SW 1271 (cell line): ENCODE results near the gene TNIP2.
"Not testable (repeated sequence)": the region's sequence is repeated elsewhere in the genome, so short reads cannot be mapped to it uniquely, and the experiment has no call there.

Experiments
- DNase-seq, 2 experiments: peaks; one replicate each; lab custom pipeline; 2025; lab: John Stamatoyannopoulos, UW

Gene TNIP2

DNA sequence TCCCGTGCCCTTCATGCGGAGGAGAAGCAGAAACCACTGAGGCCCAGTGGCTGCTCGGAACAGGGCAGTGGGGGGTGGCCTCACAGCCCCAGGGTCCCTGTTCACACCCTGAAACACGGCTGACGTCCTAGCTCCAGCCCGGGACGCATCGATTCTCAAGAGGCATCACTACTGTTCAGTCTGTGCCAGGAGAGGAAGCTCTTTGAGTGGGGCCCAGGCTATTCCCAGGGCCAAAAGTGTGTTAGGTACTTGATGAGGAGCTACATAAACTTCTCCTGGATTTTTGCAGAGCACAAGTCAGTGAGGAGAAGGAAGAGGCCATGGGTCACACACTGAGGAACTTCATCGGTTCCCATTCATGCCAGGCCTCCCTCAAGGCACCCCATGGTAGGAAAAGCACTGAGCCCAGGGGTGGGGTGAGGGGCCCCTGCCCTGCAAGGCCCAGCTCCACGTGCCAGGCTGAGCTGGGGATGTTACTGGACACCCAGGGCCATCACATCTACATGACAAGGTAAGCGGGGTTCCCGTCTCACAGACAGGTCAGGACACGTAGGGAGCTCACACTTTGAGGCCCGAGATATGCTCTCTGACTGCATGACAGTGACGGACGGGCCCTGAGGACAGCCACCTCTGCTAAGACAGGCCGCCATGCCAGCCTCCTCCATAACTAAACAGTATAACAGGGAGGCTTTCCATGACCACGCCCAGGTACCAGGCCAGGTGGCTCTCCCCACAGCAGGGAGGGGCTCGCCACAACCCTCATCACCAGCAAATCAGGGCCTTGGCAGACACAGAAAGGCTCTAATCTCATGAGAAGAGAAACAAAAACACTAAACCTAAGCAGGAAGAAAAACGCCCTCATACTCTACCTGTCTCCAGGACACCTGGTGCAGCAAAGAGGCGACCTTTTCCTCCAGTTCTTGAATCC, 12.4 kb downstream of the TNIP2 start:
- DNase-seq, result no peak

DNA sequence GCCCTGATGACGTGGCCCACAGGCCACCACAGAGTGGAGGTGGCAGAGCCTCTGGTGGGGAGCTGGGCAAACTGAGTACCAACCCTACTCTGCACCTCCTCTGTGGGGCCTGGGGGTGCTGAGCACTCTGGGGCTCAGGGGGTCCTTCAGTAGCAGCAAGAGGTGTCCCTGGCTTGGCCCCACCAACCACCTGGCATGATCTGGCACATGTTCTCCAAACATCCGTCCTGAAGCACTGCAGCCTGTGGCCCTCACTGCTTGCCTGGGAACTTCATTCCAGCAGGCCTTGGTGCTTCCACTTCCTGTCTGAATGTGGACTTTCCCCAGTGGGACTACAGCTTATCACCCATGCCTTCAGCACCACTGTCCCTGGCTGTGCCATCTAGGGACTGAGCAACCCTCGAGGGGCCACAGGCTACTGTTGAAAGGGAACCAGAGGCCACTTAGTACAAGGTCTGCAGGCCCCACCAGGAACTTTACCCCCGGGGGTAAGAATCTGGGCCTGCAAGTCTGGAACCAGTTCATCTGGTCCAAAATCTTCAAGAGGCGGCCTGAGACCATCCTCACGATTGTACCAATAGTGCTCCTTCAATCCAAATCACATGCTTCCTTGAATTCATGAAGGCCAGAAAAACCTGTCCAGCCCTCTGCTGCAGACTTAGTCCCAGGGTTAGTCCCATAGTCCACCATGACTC, 13.2 kb downstream of the TNIP2 start:
- no peak for DNase-seq

DNA sequence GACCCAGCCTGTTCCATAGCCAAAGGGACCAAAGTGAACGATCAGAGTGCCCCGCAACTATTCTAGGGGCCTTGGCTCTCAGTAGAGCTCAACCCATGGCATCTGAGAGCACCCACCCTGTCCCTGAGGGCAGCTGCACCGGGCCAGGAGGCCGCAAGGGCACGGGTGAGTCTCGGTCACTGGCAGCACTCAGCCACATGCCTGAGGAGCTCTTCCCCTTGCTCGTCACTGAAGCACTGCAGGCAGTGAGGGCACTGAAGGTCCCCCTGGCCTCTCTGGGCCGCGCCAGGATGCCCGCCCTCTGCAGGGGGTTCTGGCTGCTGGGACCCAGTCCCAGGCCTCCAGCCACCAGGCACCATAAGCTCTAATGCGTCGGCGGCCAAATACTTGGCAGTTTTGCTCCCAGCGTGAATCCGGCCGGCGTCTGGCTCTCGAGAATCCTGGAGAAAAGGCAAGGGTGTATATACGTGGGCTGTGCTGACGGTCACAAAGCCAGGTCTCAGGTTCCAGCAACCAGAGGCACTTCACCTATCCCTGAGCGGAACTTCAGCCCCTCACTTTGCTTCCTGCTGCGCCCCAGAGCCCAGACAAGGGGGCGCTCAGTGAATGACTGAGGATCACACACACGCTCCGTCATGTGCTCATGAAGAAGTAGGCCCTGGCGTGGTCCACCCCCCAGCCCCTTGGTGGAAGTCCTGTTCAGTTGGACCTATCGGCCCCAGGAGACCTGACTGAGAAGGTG, 13.9 kb downstream of the TNIP2 start:
- no peak for DNase-seq

DNA sequence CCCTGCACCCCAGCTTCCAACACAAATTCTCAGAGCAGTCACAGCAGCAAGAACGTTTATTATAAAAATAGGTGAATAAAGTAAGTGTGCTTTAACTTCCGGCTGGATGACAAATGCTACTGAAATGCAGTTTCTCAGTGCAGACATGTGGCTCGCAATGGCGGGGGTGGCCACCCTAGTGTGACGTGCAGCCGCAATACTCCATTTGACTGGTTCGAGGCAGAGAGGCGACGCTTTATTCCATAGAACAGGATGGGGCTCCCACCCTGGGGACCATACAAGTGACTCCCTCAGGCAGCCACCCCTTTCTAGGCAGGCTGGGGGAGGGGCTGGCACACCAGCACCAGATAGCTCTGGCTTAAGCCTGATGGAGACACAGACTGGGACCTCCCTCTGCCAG, 14.5 kb downstream of the TNIP2 start:
- no peak for DNase-seq

DNA sequence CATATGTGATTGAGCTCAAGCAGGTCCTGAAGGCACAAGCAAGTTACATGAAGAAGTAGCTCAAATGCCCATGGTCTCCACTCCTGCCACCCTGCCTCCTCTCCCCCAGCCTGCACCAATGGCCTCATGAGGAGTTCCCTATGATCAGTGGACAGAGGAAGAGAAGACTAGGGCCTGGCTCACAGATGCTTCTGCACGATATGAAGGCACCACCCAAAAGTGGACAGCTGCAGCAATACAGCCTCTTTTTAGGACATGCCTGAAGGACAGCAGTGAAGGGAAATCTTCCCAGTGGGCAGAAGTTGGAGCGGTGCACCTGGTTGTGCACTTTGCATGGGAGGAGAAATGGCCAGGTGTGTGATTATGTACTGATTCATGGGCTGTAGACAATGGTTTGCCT, 17.8 kb downstream of the TNIP2 start:
- DNase-seq, result not testable (repeated sequence)

DNA sequence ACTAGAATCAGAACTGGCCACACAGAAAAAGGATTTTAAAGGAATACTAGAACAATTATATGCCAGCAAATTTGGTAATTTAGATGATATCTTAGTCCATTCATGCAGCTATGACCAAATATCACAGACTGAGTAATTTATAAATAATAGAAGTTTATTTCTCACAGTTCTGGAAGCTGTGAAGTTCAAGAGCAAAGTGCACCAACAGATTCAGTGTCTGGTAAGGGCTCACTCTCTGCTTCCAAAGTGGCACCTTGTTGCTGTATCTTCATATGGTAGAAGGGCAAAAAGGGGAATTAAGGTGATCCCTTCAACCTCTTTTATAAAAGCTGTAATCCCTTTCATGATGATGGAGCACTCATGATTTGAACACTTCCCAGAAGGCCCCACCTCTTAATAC, 20.3 kb downstream of the TNIP2 start:
- no peak for DNase-seq

DNA sequence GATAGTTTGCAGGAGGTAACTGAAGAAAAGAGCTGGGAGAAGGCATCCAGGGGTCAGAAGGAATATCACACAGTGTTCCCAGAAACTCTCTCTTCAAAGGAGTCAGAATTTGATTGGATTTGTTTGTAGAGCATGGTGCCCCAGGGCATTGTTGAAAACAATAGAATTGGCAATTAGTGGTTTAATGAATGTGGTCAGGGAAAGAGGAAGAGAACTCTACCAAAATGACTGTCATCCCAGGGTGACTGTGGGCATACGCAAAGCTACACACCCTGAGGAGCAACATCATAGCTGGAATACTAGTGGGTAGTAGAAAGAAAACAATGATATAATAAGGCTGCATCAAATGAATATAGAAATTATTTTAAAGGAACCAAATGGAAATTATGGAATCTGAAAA, 21.5 kb downstream of the TNIP2 start:
- DNase-seq, result no peak

DNA sequence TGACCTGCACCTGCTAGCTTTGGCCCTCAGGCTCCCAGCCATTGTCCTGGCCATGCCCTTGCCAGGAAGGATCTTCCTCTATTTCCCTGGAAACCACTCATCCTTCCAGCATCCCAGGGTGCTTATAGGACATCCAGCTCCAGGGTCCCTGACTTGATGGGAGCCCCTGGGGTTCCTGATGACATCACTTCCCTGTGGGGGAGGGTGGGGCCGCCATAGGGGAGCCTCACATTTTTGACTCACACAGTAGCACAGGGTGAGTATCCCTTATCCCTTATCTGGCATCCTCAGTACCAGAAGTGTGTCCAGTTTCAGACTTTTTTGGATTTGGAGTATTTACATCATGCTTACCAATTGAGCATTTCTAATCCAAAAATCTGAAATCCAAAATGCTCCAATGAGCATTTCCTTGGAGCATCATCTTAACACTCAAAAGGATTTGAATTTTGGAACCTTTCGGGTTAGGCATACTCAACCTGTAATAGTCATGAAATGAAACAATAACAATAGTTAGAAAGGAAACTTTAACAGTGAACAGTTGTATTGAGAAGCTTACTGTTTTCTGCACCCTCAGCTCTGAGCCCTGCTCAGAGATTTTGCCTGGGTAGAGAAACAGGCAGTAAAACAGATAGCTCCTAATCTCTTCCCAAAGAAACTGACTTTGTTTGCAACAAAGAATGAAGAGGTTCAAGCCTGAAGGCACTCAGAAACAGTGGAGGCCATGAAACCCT, 22.1 kb downstream of the TNIP2 start:
- DNase-seq, result no peak

DNA sequence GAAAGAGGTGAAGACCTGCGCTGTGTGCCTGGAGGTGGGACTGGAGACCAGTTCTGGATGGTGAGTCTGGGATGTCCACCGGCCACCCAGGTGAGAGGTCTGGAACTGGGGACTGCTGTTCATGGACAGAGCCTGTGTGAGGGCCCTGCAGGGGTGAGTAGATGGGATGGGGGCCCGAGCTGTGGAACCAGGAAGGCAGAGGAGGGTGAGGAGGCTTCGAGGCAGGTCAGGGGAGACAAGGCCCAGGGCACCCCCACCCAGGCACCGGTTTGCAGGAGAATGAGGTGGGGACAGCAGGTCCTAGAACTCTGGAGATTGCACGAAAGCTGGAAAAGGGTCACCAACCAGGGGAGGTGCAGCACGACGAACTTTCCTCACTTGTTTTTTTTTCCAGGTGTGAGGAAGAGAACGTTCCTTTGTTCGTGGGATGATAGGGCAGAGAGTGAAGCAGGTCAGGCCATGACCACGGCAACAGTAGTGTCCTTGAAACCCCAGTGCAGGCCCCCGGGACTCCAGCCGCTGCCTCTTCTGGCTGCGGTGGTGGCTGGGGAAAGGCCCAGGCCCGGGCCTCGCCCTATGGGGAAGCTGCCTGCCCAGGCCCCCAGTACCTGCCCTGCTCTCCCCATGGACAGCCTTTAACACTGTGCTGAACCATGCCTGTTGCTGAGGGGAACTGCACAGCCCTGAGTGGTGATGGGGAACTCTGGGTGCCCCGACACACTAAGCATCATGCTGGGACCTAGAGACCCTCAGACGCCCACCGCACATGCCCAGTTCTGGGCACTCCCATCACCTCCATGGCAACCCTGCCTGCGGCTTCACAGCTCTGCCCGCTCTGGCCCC, 22.9 kb downstream of the TNIP2 start:
- DNase-seq, result no peak

DNA sequence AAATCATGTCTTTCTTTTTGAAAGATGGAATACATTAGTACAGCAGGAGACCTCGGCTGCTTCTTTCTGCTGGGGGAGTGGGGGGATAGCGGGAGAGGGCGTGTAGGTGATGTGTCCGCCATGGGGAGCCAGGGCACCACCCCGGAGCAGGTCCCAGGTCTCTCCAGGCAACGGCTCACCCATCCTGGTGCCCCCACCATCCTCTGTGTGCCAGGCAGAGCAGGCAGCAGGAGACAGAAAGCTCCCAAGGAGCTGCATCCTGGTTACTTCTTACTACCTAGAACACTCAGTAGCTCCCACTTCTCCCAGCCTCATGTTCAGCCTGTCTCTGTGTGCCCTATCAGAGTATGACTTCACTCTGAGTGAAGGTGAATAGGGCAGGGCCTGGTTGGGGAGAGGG, 23.6 kb downstream of the TNIP2 start:
- no peak for DNase-seq

DNA sequence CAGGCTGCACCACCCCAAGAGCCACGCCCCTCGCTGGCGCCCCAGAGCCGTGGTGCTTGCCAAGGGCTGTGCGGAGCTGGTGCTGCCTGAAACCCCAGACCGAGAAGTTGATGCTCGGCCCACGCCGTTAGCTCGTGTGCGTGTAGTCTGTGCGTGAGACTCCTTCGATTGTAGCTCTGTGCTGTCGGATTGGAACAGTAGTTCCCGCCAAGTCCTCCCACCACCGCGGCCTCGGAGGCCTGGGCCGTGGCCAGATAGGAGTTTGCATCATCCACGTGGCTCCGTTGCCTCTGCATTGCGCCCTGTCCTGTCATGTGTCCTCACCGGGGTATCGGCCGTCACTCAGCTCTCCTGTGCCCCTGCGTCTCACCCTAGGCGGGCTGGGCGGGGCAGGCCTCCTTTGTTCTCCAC, 24.2 kb downstream of the TNIP2 start:
- DNase-seq, result no peak

DNA sequence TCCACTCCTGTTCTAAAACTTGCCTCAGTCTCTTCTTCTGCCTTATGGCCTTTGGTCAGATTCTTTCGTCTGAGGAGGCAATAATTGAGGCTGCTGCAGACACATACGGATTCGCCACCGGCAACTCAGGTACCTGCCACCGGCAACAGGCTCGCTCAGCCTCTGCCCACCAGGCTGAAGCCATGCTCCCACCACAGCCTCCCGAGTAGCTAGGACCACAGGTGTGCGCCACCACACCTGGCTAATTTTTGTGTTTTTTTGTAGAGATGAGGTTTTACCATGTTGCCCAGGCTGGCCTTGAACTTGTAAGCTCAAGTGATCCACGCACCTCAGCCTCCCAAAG, 26.6 kb downstream of the TNIP2 start:
- no peak for DNase-seq

DNA sequence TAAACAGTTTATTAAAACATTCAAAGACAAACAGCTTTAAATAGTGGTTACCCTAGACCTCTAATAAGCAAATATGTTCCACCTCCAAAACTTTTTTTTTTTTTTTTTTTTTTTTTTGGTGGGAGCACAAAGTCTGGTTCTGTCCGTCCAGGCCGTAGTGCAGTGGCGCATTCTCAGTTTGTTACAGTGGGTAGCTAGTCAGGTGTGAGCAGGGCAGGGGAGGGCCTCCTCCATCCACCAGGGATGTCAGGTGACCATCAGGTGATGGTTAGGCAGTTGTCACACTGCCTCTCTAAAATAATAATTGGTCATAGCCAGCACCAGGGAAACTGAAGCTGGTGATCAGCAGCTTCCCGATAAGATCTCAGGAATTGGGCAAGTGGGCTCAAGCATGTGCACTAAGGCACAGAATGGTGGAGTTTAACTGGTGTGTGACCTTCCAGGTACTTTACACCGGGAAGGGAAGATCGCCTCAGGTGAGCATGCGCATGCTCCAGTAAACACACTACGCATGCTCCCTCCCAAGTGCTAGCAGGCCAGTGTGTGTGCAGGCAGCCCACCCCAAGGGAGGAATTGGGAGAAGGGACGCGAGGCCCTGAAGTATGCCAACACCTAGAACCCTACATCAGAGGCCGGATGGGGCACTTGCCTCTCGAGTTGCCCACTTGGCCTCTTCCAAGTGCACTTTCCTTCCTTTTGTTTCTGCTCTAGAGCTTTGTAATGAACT, 27.2 kb downstream of the TNIP2 start:
- no peak for DNase-seq

DNA sequence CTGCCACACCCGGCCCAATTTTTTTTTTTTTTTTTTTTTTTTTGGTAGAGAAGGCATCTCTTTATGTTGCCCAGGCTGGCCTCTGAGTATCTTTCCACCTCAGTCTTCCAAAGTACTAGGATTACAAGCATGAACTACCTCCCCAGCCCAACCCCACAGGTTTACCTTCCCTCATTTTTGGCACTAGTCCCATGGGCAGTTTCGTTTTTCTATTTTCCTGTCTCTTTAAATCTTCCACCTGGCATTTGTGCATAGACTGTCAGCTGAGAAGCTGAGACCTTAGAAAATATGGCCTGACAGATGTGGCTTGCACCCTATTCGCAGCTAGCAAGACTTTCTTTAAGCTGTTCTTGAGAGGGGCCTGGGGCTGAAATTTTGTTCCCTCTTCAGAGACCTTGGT, 27.9 kb downstream of the TNIP2 start:
- DNase-seq, result no peak

DNA sequence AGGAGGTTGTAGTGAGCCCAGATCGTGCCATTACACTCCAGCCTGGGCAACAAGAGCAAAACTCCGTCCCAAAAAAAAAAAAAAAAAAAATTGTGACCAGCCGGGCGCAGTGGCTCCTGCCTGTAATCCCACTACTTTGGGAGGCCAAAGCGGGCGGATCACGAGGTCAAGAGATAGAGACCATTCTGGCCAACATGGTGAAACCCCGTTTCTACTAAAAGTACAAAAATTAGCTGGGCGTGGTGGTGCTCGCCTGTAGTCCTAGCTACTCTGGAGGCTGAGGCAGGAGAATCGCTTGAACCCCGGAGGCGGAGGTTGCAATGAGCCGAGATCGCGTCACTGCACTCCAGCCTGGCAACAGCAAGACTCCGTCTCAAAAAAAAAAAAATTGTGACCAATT, 29.3 kb downstream of the TNIP2 start:
- DNase-seq, result not testable (repeated sequence)

DNA sequence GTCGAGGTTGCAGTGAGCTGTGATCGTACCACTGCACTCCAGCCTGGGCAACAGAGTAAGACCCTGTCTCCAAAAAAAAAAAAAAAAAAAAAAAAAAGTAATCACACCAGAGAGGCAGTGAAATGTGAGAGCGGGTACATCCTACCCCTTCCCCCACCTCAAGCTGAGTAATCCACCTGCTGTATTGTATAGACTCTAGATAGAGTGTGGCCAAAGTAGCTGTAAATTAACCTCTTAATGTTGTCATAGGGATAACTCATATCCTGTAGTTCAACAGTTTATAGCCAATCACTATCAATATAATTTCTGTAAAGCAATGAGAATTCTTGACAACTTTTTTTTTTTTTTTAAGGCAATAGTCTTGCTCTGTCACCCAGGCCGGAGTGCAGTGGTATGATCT, 30.8 kb downstream of the TNIP2 start:
- DNase-seq, result no peak

DNA sequence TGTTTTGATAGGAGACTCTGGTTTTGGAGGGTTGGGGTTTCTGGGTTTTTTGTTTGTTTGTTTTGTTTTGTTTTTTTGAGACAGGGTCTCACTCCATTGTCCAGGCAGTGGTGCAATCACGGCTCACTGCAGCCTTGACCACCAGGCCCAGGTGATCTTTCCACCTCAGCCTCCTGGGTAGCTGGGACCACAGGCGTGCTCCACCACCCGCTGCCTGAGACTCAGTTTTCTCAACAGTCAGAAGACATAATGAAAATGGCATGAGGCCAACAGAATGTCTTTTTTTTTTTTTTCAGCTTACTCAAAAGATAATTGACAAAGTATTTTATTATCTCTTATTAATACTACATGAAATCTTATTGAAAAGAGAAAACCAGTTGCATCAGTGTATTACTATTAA, 32.4 kb downstream of the TNIP2 start:
- no peak for DNase-seq

DNA sequence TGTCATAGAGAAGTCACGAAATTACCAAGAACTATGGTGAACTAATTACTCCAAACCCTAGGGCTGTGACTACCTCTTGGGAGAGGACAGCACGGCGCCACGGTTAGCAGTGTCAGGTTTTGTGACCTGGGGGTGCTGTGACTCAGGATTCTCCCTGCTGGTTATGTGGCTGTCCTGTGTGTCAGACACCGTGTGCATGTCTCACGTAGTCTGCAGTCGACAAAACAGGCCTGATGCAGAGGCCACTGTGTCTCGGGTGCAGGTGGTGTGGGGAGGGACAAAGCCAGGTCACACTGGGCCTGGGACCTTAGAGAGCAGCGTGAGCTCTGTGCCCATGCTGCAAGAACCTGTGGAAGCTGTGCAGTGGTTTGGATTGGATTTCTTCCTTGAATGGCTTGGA, 34.1 kb downstream of the TNIP2 start:
- no peak for DNase-seq

DNA sequence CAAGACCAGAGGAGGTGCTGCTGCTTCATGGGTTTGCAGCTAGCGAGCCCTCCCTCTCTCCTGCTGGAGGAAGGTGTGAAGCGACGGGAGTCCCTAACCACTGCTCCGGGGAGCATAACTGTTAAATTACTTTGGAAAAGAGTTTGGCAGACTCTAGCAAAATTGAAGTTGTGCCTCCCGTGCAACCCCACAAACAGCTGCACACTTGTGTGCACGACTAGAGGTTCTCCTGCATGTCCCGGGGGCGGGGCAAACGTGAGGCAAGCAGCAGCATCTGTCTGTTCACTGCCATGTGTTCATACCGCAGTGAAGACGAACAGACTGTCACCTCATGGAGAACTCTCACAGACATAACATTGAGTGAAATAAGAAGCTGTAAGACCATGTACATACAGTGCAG, 34.5 kb downstream of the TNIP2 start:
- DNase-seq, result no peak

DNA sequence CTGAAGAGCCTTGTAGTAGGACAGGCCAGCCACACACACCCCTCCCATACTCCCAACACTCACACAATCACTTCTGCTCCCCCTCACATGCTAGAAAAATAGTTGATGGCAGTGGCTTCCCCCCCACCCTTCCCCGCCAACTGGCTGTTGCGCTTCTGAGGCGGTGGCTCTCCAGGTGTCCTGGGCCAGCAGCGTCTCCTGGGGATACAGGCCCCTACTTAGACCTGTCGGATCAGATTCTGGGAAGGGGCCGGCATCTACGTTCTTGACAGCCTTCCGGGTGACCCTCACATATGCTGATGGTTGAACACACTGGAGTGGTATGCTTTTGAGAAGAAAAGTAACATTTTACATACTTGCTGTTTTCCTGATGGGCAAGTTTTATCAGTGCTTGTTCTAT, 39.9 kb downstream of the TNIP2 start:
- DNase-seq, result no peak

DNA sequence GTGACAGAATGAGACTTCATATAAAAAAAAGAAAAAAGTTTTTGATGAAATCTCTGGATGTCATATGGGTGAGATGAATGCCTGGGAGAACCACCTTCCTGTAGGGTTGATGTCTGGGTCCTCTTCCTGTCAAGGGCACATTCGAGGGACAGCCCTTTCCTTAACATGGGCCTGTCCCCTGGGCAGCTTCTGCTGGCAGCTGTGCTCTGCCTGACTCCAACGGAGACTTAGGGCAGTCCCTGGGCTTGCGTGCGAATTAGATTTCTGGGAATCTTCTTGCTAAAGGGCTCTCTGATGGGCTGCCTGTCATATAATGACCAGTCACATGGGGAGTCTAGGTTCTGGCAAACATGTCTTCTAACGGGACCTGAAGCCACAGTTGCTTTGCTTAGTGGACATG, 40.7 kb downstream of the TNIP2 start:
- no peak for DNase-seq
